H1 (cell line): ENCODE measurements around the gene UMODL1. TPM values are rescaled to one million over a fixed set of nuclear protein-coding genes. Genes with fewer than 3 reads are reported as not detected.

Experiments
- CTCF ChIA-PET: fragments of 300-600 bp; sonication (Branson Sonifier 250); formaldehyde crosslinking; loops from one replicate; lab custom pipeline; 2021; ENCODE audit not compliant: partially characterized antibody; lab: Charles Lee
- POLR2A ChIA-PET: fragments of 300-600 bp; sonication (Branson Sonifier 250); formaldehyde crosslinking; loops from one replicate; lab custom pipeline; 2021; ENCODE audit warnings: inconsistent platforms; ENCODE audit not compliant: partially characterized antibody; lab: Charles Lee
- DNase-seq, 2 experiments: peaks; one replicate each; pipeline versions ENCODE4 v3.0.0 to v3.0.0-alpha.2; 2010 to 2022; ENCODE audit warnings: low spot score in 2 of 2, low read depth in 1 of 2, mixed read lengths in 1 of 2
- FAIRE-seq: peaks from 2 replicates; lab custom pipeline; 2011; peaks lifted over from hg19 to GRCh38; lab: Jason Lieb, UNC
- H2AFZ ChIP-seq: 2 replicates; pipeline ENCODE4 v1.8.1; 2012; ENCODE audit warnings: low read length, inconsistent platforms
- H2AK5ac ChIP-seq: 2 replicates; pipeline ENCODE4 v1.6.1; 2013; ENCODE audit warnings: low read depth, low read length
- H2BK120ac ChIP-seq: replicated peaks from 2 replicates; pipeline ENCODE3; 2013; ENCODE audit warnings: low read depth, low read length, inconsistent platforms
- H2BK12ac ChIP-seq: 2 replicates; pipeline ENCODE4 v1.6.1; 2013; ENCODE audit warnings: low read depth, low read length
- H2BK15ac ChIP-seq: 2 replicates; pipeline ENCODE4 v1.6.1; 2013; ENCODE audit warnings: low read length
- H2BK20ac ChIP-seq: 2 replicates; pipeline ENCODE4 v1.6.1; 2013; ENCODE audit warnings: low read length
- H2BK5ac ChIP-seq: 2 replicates; pipeline ENCODE4 v1.6.1; 2013; ENCODE audit warnings: low read depth, low read length
- H3K14ac ChIP-seq: 2 replicates; pipeline ENCODE4 v1.6.1; 2013; ENCODE audit warnings: inconsistent platforms; ENCODE audit not compliant: insufficient read length
- H3K18ac ChIP-seq: 2 replicates; pipeline ENCODE4 v1.6.1; 2013; ENCODE audit warnings: low read length; ENCODE audit errors: extremely low read depth
- H3K23ac ChIP-seq: 2 replicates; pipeline ENCODE4 v1.6.1; 2013; ENCODE audit warnings: inconsistent platforms; ENCODE audit not compliant: insufficient read length
- H3K23me2 ChIP-seq: 2 replicates; pipeline ENCODE4 v1.6.1; 2013; ENCODE audit warnings: low read depth, low read length
- H3K27ac ChIP-seq: 2 replicates; pipeline ENCODE4 v1.6.1; 2011; ENCODE audit warnings: low read depth, low read length, inconsistent platforms
- H3K27me3 ChIP-seq, 4 experiments: replicated peaks in 1 of 4; 1 replicate in 1 of 4; 2 replicates in 3 of 4; pipeline versions ENCODE4 v1.6.1 to v1.8.1; 2011 to 2013; ENCODE audit warnings: low read length in 3 of 4, mild to moderate bottlenecking in 3 of 4, inconsistent platforms in 2 of 4, mixed read lengths in 2 of 4, moderate library complexity in 1 of 4; ENCODE audit not compliant: control insufficient read depth in 3 of 4, insufficient read depth in 3 of 4; ENCODE audit errors: extremely low read depth in 1 of 4
- H3K36me3 ChIP-seq, 4 experiments: 2 replicates each; pipeline versions ENCODE4 v1.6.1 to v1.8.1; 2011 to 2013; ENCODE audit warnings: mild to moderate bottlenecking in 4 of 4, low read length in 3 of 4, moderate library complexity in 2 of 4, control low read depth in 1 of 4, inconsistent platforms in 1 of 4; ENCODE audit not compliant: insufficient read depth in 4 of 4, control insufficient read depth in 2 of 4
- H3K4ac ChIP-seq: replicated peaks from 2 replicates; pipeline ENCODE3; 2013; ENCODE audit warnings: low read length, low read depth, mixed read lengths, inconsistent platforms; ENCODE audit not compliant: insufficient read length
- H3K4me1 ChIP-seq, 4 experiments: replicated peaks in 1 of 4; 1 replicate in 1 of 4; 2 replicates in 3 of 4; pipeline versions ENCODE4 v1.6.1 to v1.8.1; 2011 to 2013; ENCODE audit warnings: low read length in 3 of 4, inconsistent platforms in 2 of 4, mixed read lengths in 1 of 4; ENCODE audit not compliant: insufficient read depth in 4 of 4, control insufficient read depth in 3 of 4
- H3K4me2 ChIP-seq, 2 experiments: 2 replicates each; pipeline versions ENCODE4 v1.6.1 to v1.8.1; 2011 to 2013; ENCODE audit warnings: low read depth in 2 of 2, low read length in 2 of 2, control low read depth in 1 of 2, inconsistent platforms in 1 of 2, mild to moderate bottlenecking in 1 of 2; ENCODE audit not compliant: insufficient read depth in 1 of 2
- H3K4me3 ChIP-seq, 4 experiments: fragments of 200-600, 300-600 bp in 1 of 4; sonication (generic), shearing (Covaris generic), sonication (Bioruptor Twin) in 1 of 4; 2 replicates each; pipeline versions ENCODE4 v1.5.1 to v1.8.1; 2011 to 2016; ENCODE audit warnings: low read length in 4 of 4, low read depth in 3 of 4, control low read depth in 2 of 4, inconsistent platforms in 2 of 4, mild to moderate bottlenecking in 2 of 4, mixed read lengths in 1 of 4, moderate library complexity in 1 of 4; ENCODE audit not compliant: insufficient read depth in 2 of 4; ENCODE audit errors: extremely low read depth in 1 of 4
- H3K56ac ChIP-seq: replicated peaks from 2 replicates; pipeline ENCODE3; 2013; ENCODE audit warnings: low read depth, mild to moderate bottlenecking, mixed read lengths, low read length, inconsistent platforms; ENCODE audit not compliant: insufficient read length
- H3K79me1 ChIP-seq: 2 replicates; pipeline ENCODE4 v1.6.1; 2013; ENCODE audit warnings: low read depth, low read length, control low read depth
- H3K79me2 ChIP-seq, 2 experiments: 2 replicates each; pipeline versions ENCODE4 v1.6.1 to v1.8.1; 2012 to 2013; ENCODE audit warnings: low read length in 2 of 2, mild to moderate bottlenecking in 2 of 2, inconsistent platforms in 1 of 2; ENCODE audit not compliant: insufficient read depth in 2 of 2, control insufficient read depth in 1 of 2
- H3K9ac ChIP-seq, 4 experiments: replicated peaks in 1 of 4; 1 replicate in 1 of 4; 2 replicates in 3 of 4; pipeline versions ENCODE4 v1.6.1 to v1.8.1; 2011 to 2013; ENCODE audit warnings: low read depth in 3 of 4, low read length in 3 of 4, control low read depth in 2 of 4, mild to moderate bottlenecking in 2 of 4, moderate library complexity in 2 of 4, inconsistent platforms in 1 of 4; ENCODE audit errors: extremely low read depth in 1 of 4
- H3K9me3 ChIP-seq, 2 experiments: 2 replicates each; pipeline versions ENCODE4 v1.6.1 to v1.8.1; 2012 to 2013; ENCODE audit warnings: mild to moderate bottlenecking in 2 of 2, moderate library complexity in 2 of 2, control low read depth in 1 of 2, inconsistent platforms in 1 of 2, low read depth in 1 of 2, low read length in 1 of 2, mixed read lengths in 1 of 2; ENCODE audit not compliant: insufficient read depth in 2 of 2
- H4K20me1 ChIP-seq, 2 experiments: replicated peaks in 1 of 2; 2 replicates each; pipeline versions ENCODE3 to v1.8.1; 2011 to 2013; ENCODE audit warnings: inconsistent platforms in 2 of 2, low read length in 2 of 2, mild to moderate bottlenecking in 1 of 2; ENCODE audit not compliant: insufficient read depth in 2 of 2, control insufficient read depth in 1 of 2
- H4K5ac ChIP-seq: 2 replicates; pipeline ENCODE4 v1.6.1; 2013; ENCODE audit warnings: low read length, low read depth, mixed read lengths, inconsistent platforms; ENCODE audit not compliant: insufficient read length
- H4K8ac ChIP-seq: 2 replicates; pipeline ENCODE4 v1.8.0; 2013; ENCODE audit warnings: mild to moderate bottlenecking, moderate library complexity, low read length, inconsistent platforms; ENCODE audit not compliant: insufficient read depth; ENCODE audit errors: extremely low read depth
- H4K91ac ChIP-seq: replicated peaks from 2 replicates; pipeline ENCODE3; 2013; ENCODE audit warnings: low read length, mixed read lengths, inconsistent platforms; ENCODE audit not compliant: insufficient read length
- KDM5A ChIP-seq: fragments of 200-600 bp; IDR thresholded peaks from 2 replicates; pipeline ENCODE4 v1.7.1; 2012; ENCODE audit warnings: mild to moderate bottlenecking, low read length, inconsistent platforms, mixed read lengths
- POLR2AphosphoS5 ChIP-seq: IDR thresholded peaks from 2 replicates; pipeline ENCODE4 v1.6.1; 2011; ENCODE audit warnings: low read depth, low read length
- RNF2 ChIP-seq: fragments of 200-900, 300-1000 bp; sonication (generic); IDR thresholded peaks from 2 replicates; pipeline ENCODE4 v1.7.1; 2016; ENCODE audit warnings: borderline replicate concordance, low read depth, mild to moderate bottlenecking, antibody characterized with exemption, low read length; ENCODE audit not compliant: poor library complexity, severe bottlenecking; ENCODE audit errors: missing control alignments
- SP4 ChIP-seq: IDR thresholded peaks from 2 replicates; pipeline ENCODE4 v1.6.1; 2012; ENCODE audit warnings: low read length, inconsistent platforms
- TEAD4 ChIP-seq: IDR thresholded peaks from 2 replicates; pipeline ENCODE4 v1.6.1; 2012; ENCODE audit warnings: low read depth, low read length, inconsistent platforms, mixed read lengths
- USF2 ChIP-seq: IDR thresholded peaks from 2 replicates; pipeline ENCODE4 v1.6.1; 2011; ENCODE audit warnings: low read length, improper control_type of control experiment
- WGBS, 2 experiments: shearing (Covaris generic) in 1 of 2; methylation state at CpG; one replicate each; pipeline versions ENCODE4 v1.1.6 to v1.1.7; 2013 to 2015; ENCODE audit warnings: low lambda C conversion rate in 2 of 2, mixed read lengths in 2 of 2, inconsistent platforms in 1 of 2, low coverage in 1 of 2, missing lambda C conversion rate in 1 of 2; ENCODE audit not compliant: insufficient replicate concordance in 2 of 2, insufficient coverage in 1 of 2, insufficient read length in 1 of 2; ENCODE audit errors: extremely low coverage in 1 of 2, missing lambda C conversion rate in 1 of 2; 5-methylcytosine and 5-hydroxymethylcytosine counted together
- long read RNA-seq, 2 experiments: library from RNA in 1 of 2; library from capped mRNA in 1 of 2; stranded (forward); transcript quantifications; one replicate each; pipeline ENCODE4 v2.0.0, GENCODE V29; 2021; ENCODE audit warnings: inconsistent platforms in 1 of 2
- polyA minus RNA-seq, 3 experiments: library from RNA; depleted of rRNA, polyadenylated mRNA; stranded (reverse); fragments of >200 nt; gene quantifications; 1 replicate in 2 of 3; 2 replicates in 1 of 3; pipeline ENCODE4 v1.2.3, GENCODE V29; 2011
- polyA plus RNA-seq, 7 experiments: library from polyadenylated mRNA; depleted of rRNA in 3 of 7; stranded (reverse) in 5 of 7; unstranded in 2 of 7; fragments of >200 nt in 5 of 7; fragments of 200-250 nt in 2 of 7; gene quantifications; 1 replicate in 5 of 7; 2 replicates in 1 of 7; 4 replicates in 1 of 7; pipeline versions ENCODE4 v1.2.1 to v1.2.3, GENCODE V29; 2011 to 2013; ENCODE audit warnings: missing spikeins in 2 of 7, mixed read lengths in 2 of 7
- total RNA-seq: library from RNA; stranded (reverse); fragmentation: NEBNext Ultra II Directional; extraction: Animal tissue kit (Norgen Biotek cat#: 25700); gene quantifications from 2 replicates; pipeline ENCODE4 v1.2.1, GENCODE V29; 2021

The UMODL1 gene
- not detected in 2 replicates for total RNA-seq
- polyA plus RNA-seq (2011; rRNA removed): 0.02 TPM in 1 of 2 replicates, not detected in the other
- polyA plus RNA-seq (2011; cell fraction: cytosol; rRNA removed): not detected
- not detected for polyA plus RNA-seq (2011; cell fraction: nucleus; rRNA removed)
- polyA plus RNA-seq (2012, experiment 1 of 2): not detected in 4 replicates
- not detected for polyA plus RNA-seq (2012, experiment 2 of 2)
- polyA plus RNA-seq (2013, experiment 1 of 2): not detected
- polyA plus RNA-seq (2013, experiment 2 of 2): not detected
- polyA minus RNA-seq (2011; rRNA and poly(A)+ RNA removed): not detected in 2 replicates
- not detected for polyA minus RNA-seq (2011; cell fraction: cytosol; rRNA and poly(A)+ RNA removed)
- polyA minus RNA-seq (2011; cell fraction: nucleus; rRNA and poly(A)+ RNA removed): not detected
- long read RNA-seq, experiment 1: 0 reads
- long read RNA-seq, experiment 2: 0 reads

- Histone ChIP-seq H2BK5ac (no peak within 1 kb of the TSS), H2BK20ac (no peak within 1 kb of the TSS), H2BK120ac (no peak within 1 kb of the TSS), H3K56ac (no peak within 1 kb of the TSS), H2AFZ (no peak within 1 kb of the TSS), H3K18ac (no peak within 1 kb of the TSS; the same call in 1 of the 2 replicates), H3K4me2 (no peak within 1 kb of the TSS), H3K79me2 (no peaks in the 10 kb centered on the region), H3K4me3 (no peak within 1 kb of the TSS), H2AK5ac (no peak within 1 kb of the TSS)
- POLR2A ChIA-PET: no interaction called here
- TF ChIP-seq KDM5A (no peak), TEAD4 (no peak), USF2 (no peak), RNF2 (no peak), SP4 (no peak), POLR2AphosphoS5 (no peak)
- TF ChIP-seq, all 59 proteins: peak for 0
- no peak within 1 kb of the TSS for H4K5ac ChIP-seq
- no peaks in the 10 kb centered on the region for H3K36me3 ChIP-seq
- CTCF ChIA-PET: interaction anchor here (0.8 to 5.8 kb wide), 3 partner anchors 8 to 37 kb away, joined by 3 to 20 read pairs (median 3); no protein-coding TSS in a partner anchor
- no peak within 1 kb of the TSS for H3K4ac ChIP-seq
- H2BK15ac ChIP-seq: no peak within 1 kb of the TSS
- peaks cover 6% of the 10 kb centered on the region for H3K23me2 ChIP-seq
- H3K4me1 ChIP-seq: peaks cover 0 to 7% (median 0%) of the 10 kb centered on the region in 4 experiments; a peak in 1 of 7 replicates
- no peak within 1 kb of the TSS for H4K91ac ChIP-seq
- H3K14ac ChIP-seq: no peak within 1 kb of the TSS
- 85% methylated on average over 13 of the region's 13 CpGs; no CpG with 5 or more reads in 1 of the 2 experiments for WGBS, 2 experiments
- no peaks in the 10 kb centered on the region for H3K9me3 ChIP-seq
- no peak within 1 kb of the TSS; the same call in 1 of the 2 replicates for H4K8ac ChIP-seq
- H3K27ac ChIP-seq: no peak within 1 kb of the TSS
- H3K27me3 ChIP-seq: 0 out of 7 replicates have a peak, but pooled peaks cover 0 to 2% (median 0%) of the 10 kb centered on the region in 4 experiments
- H3K9ac ChIP-seq: peak within 1 kb of the TSS in 1 of 4 experiments; percentile 4; a peak in 1 of 7 replicates
- H3K79me1 ChIP-seq: no peaks in the 10 kb centered on the region
- no peaks in the 10 kb centered on the region for H4K20me1 ChIP-seq
- no peak within 1 kb of the TSS for H2BK12ac ChIP-seq
- FAIRE-seq (no peak), DNase-seq (no peak)
- H3K23ac ChIP-seq: no peak within 1 kb of the TSS
Observed at GRCh38 chr21:42071146-42071737, at the start of gene UMODL1. Gene UMODL1 (plus strand): TSS chr21:42071317. CDS start chr21:42071317, 0 bp downstream.
